Neural cell (in vitro differentiated cells): ENCODE measurements around the gene CLDND1.

ENCODE experiments used
- EP300 ChIP-seq: fragments of 450-650 bp; conservative IDR thresholded peaks from 2 replicates; pipeline ENCODE4 v1.6.1; 2014; ENCODE audit warnings: antibody characterized with exemption, mild to moderate bottlenecking, moderate library complexity; ENCODE audit not compliant: poor library complexity, severe bottlenecking
- EZH2 ChIP-seq: fragments of 200-600, 300-800 bp; shearing (Covaris generic), sonication (generic); IDR thresholded peaks from 2 replicates; pipeline ENCODE4 v1.6.1; 2014; ENCODE audit warnings: antibody characterized with exemption, low read length, borderline replicate concordance, mild to moderate bottlenecking; ENCODE audit not compliant: insufficient read depth, poor library complexity, severe bottlenecking
- MXI1 ChIP-seq: fragments of 450-650 bp; conservative IDR thresholded peaks from 2 replicates; pipeline ENCODE4 v1.6.1; 2014; ENCODE audit warnings: antibody characterized with exemption, mild to moderate bottlenecking; ENCODE audit not compliant: poor library complexity, severe bottlenecking
- POLR2AphosphoS5 ChIP-seq: IDR thresholded peaks from 2 replicates; pipeline ENCODE4 v1.6.1; 2012
- RAD21 ChIP-seq: fragments of 450-650 bp; conservative IDR thresholded peaks from 2 replicates; pipeline ENCODE4 v1.6.1; 2014; ENCODE audit warnings: antibody characterized with exemption, mild to moderate bottlenecking, moderate library complexity
- TAF1 ChIP-seq: IDR thresholded peaks from 2 replicates; pipeline ENCODE4 v1.6.1; 2012; ENCODE audit warnings: low read depth
- TF ChIP-seq, protein P1 (sequence below): fragments of 450-650 bp; IDR thresholded peaks from 2 replicates; pipeline ENCODE4 v1.5.1; 2014; ENCODE audit warnings: antibody characterized with exemption, mild to moderate bottlenecking, moderate library complexity; ENCODE audit not compliant: poor library complexity, severe bottlenecking
- TF ChIP-seq, protein P2 (sequence below): IDR thresholded peaks from 2 replicates; pipeline ENCODE4 v1.6.1; 2012; ENCODE audit warnings: borderline replicate concordance

DNA sequence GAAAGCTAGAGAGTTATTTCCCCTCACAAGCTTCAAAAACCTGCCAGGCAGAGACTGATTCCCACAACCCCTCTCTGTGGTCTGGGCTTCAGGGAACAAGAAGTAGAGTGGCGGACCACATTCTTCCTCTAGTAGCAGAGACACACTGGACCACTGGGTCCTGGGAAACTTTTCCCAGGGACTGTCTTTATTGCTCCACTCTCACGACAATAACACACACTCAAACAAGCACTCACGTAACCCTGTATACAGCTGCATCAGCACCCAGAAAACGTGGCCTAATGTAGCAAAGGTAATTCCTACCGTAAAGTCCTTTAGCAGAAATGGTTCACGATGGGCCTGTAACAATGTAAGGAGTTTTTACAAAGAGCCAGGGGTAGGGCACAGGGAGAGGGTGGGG lies 43.1 kb upstream of the CLDND1 start:
- TF ChIP-seq, protein P1, sequence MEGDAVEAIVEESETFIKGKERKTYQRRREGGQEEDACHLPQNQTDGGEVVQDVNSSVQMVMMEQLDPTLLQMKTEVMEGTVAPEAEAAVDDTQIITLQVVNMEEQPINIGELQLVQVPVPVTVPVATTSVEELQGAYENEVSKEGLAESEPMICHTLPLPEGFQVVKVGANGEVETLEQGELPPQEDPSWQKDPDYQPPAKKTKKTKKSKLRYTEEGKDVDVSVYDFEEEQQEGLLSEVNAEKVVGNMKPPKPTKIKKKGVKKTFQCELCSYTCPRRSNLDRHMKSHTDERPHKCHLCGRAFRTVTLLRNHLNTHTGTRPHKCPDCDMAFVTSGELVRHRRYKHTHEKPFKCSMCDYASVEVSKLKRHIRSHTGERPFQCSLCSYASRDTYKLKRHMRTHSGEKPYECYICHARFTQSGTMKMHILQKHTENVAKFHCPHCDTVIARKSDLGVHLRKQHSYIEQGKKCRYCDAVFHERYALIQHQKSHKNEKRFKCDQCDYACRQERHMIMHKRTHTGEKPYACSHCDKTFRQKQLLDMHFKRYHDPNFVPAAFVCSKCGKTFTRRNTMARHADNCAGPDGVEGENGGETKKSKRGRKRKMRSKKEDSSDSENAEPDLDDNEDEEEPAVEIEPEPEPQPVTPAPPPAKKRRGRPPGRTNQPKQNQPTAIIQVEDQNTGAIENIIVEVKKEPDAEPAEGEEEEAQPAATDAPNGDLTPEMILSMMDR, result no peak
- TF ChIP-seq, protein P2, sequence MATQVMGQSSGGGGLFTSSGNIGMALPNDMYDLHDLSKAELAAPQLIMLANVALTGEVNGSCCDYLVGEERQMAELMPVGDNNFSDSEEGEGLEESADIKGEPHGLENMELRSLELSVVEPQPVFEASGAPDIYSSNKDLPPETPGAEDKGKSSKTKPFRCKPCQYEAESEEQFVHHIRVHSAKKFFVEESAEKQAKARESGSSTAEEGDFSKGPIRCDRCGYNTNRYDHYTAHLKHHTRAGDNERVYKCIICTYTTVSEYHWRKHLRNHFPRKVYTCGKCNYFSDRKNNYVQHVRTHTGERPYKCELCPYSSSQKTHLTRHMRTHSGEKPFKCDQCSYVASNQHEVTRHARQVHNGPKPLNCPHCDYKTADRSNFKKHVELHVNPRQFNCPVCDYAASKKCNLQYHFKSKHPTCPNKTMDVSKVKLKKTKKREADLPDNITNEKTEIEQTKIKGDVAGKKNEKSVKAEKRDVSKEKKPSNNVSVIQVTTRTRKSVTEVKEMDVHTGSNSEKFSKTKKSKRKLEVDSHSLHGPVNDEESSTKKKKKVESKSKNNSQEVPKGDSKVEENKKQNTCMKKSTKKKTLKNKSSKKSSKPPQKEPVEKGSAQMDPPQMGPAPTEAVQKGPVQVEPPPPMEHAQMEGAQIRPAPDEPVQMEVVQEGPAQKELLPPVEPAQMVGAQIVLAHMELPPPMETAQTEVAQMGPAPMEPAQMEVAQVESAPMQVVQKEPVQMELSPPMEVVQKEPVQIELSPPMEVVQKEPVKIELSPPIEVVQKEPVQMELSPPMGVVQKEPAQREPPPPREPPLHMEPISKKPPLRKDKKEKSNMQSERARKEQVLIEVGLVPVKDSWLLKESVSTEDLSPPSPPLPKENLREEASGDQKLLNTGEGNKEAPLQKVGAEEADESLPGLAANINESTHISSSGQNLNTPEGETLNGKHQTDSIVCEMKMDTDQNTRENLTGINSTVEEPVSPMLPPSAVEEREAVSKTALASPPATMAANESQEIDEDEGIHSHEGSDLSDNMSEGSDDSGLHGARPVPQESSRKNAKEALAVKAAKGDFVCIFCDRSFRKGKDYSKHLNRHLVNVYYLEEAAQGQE, result no peak
- TF ChIP-seq TAF1 (no peak), MXI1 (no peak), EZH2 (no peak), POLR2AphosphoS5 (no peak), RAD21 (no peak), EP300 (no peak)
